Measurements from ENCODE around the gene ADGRA1. TPM values are rescaled to one million over a fixed set of nuclear protein-coding genes. Genes with fewer than 3 reads are reported as not detected.

Gene ADGRA1
- total RNA-seq, 2 experiments from 2014 or later: not detected

- no peaks in the 10 kb centered on the region for H3K4me1 ChIP-seq (ENCODE audit: insufficient read depth, low read length, poor library complexity, severe bottlenecking)
- H3K79me2 ChIP-seq (ENCODE audit: insufficient read depth, low read depth, low read length): no peaks in the 10 kb centered on the region
- H2AFZ ChIP-seq (ENCODE audit: low read length): no peak overlapping the region
- H4K20me1 ChIP-seq (ENCODE audit: insufficient read depth, low read length): no peaks in the 10 kb centered on the region
- intact Hi-C loops (cut with micrococcal nuclease; ENCODE audit: unreplicated experiment): no loop called here
- TF ChIP-seq CTCF (conservative IDR thresholded peaks at IDR 0.05; ENCODE audit: low read length): no peak
- TF ChIP-seq EZH2phosphoT487 (IDR thresholded peaks at IDR 0.05; ENCODE audit: borderline replicate concordance, low read depth, low read length): no peak
- no peak overlapping the region for H3K4me3 ChIP-seq (ENCODE audit: low read depth, low read length, poor library complexity, severe bottlenecking)
- CTCF ChIA-PET (ENCODE audit: unreplicated experiment): no interaction called here
- BruUV-seq (replicated peaks): no TSS peak
- H3K36me3 ChIP-seq (ENCODE audit: insufficient read depth, low read length): no peaks in the 10 kb centered on the region
- H3K9me3 ChIP-seq (ENCODE audit: low read length): no peaks in the 10 kb centered on the region
- H3K4me2 ChIP-seq (ENCODE audit: low read length): no peak overlapping the region
- no peak for DNase-seq (ENCODE audit: low spot score)
- no peak overlapping the region for H3K27ac ChIP-seq (ENCODE audit: low read depth, low read length, poor library complexity, severe bottlenecking)
- no peaks in the 10 kb centered on the region for H3K9me2 ChIP-seq (ENCODE audit: insufficient read depth, low read length)
- POLR2A ChIA-PET: no interaction called here
Observed at GRCh38 chr10:133104068-133104962, 16.6 kb downstream of the ADGRA1 start.

- Histone ChIP-seq H3K9me2 (ENCODE audit: insufficient read depth, low read length) (no peaks in the 10 kb centered on the region), H3K4me2 (ENCODE audit: low read length) (no peak overlapping the region), H3K27ac (ENCODE audit: low read depth, low read length, poor library complexity, severe bottlenecking) (no peak overlapping the region), H3K79me2 (ENCODE audit: insufficient read depth, low read depth, low read length) (no peaks in the 10 kb centered on the region), H4K20me1 (ENCODE audit: insufficient read depth, low read length) (no peaks in the 10 kb centered on the region), H3K36me3 (ENCODE audit: insufficient read depth, low read length) (no peaks in the 10 kb centered on the region), H3K4me3 (ENCODE audit: low read depth, low read length, poor library complexity, severe bottlenecking) (no peak overlapping the region), H3K9me3 (ENCODE audit: low read length) (no peaks in the 10 kb centered on the region), H3K4me1 (ENCODE audit: insufficient read depth, low read length, poor library complexity, severe bottlenecking) (no peaks in the 10 kb centered on the region), H2AFZ (ENCODE audit: low read length) (no peak overlapping the region)
- BruUV-seq (replicated peaks): no TSS peak
- intact Hi-C loops (cut with micrococcal nuclease; ENCODE audit: unreplicated experiment): no loop called here
- POLR2A ChIA-PET: no interaction called here
- no peak for DNase-seq (ENCODE audit: low spot score)
- TF ChIP-seq CTCF (conservative IDR thresholded peaks at IDR 0.05; ENCODE audit: low read length) (no peak), EZH2phosphoT487 (IDR thresholded peaks at IDR 0.05; ENCODE audit: borderline replicate concordance, low read depth, low read length) (no peak)
- CTCF ChIA-PET (ENCODE audit: unreplicated experiment): no interaction called here
Observed at GRCh38 chr10:133104963-133105640, 17.4 kb downstream of the ADGRA1 start.
